ENCODE results near the gene SPINK1. TPM values are rescaled to one million over a fixed set of nuclear protein-coding genes. Genes with fewer than 3 reads are reported as not detected.
"Not testable (repeated sequence)": the region's sequence is repeated elsewhere in the genome, so short reads cannot be mapped to it uniquely, and the experiment has no call there.

Gene SPINK1
- total RNA-seq, 1 experiment from 2014 or later, result not detected

GRCh38 chr5:147854894-147855773 lies 23.7 kb upstream of the SPINK1 start:
- DNase-seq (ENCODE audit: low read depth), result no peak

GRCh38 chr5:147854331-147854730 lies 22.9 kb upstream of the SPINK1 start:
- no peak for DNase-seq (ENCODE audit: low read depth)

GRCh38 chr5:147853372-147853987 lies 22.0 kb upstream of the SPINK1 start:
- DNase-seq (ENCODE audit: low read depth), result no peak

GRCh38 chr5:147852365-147852764 lies 20.9 kb upstream of the SPINK1 start:
- DNase-seq (ENCODE audit: low read depth), result no peak

- no peak for DNase-seq (ENCODE audit: low read depth)
Observed at GRCh38 chr5:147851578-147851977, 20.1 kb upstream of the SPINK1 start.

GRCh38 chr5:147849226-147849625 lies 17.8 kb upstream of the SPINK1 start:
- DNase-seq (ENCODE audit: low read depth), result no peak

GRCh38 chr5:147845618-147846017 lies 14.1 kb upstream of the SPINK1 start:
- DNase-seq (ENCODE audit: low read depth), result no peak

GRCh38 chr5:147844846-147845245 lies 13.4 kb upstream of the SPINK1 start:
- DNase-seq (ENCODE audit: low read depth), result no peak

- no peak for DNase-seq (ENCODE audit: low read depth)
Observed at GRCh38 chr5:147842869-147843268, 11.4 kb upstream of the SPINK1 start.

GRCh38 chr5:147836439-147836838 lies 5.0 kb upstream of the SPINK1 start:
- no peak for DNase-seq (ENCODE audit: low read depth)

GRCh38 chr5:147835386-147835798 lies 3.9 kb upstream of the SPINK1 start:
- no peak for DNase-seq (ENCODE audit: low read depth)

- DNase-seq (ENCODE audit: low read depth), result no peak
Observed at GRCh38 chr5:147832541-147832940, 1.1 kb upstream of the SPINK1 start.

- no peak for DNase-seq (ENCODE audit: low read depth)
Observed at GRCh38 chr5:147830035-147830434, 1.4 kb downstream of the SPINK1 start.

- DNase-seq (ENCODE audit: low read depth), result not testable (repeated sequence)
Observed at GRCh38 chr5:147827017-147827416, 4.5 kb downstream of the SPINK1 start.

GRCh38 chr5:147826361-147826760 lies 5.1 kb downstream of the SPINK1 start:
- DNase-seq (ENCODE audit: low read depth), result no peak

GRCh38 chr5:147822686-147823491 lies 8.6 kb downstream of the SPINK1 start:
- DNase-seq (ENCODE audit: low read depth), result peak; percentile 47

- not testable (repeated sequence) for DNase-seq (ENCODE audit: low read depth)
Observed at GRCh38 chr5:147822222-147822621, 9.2 kb downstream of the SPINK1 start.

- DNase-seq (ENCODE audit: low read depth), result no peak
Observed at GRCh38 chr5:147821766-147822165, 9.7 kb downstream of the SPINK1 start.

- DNase-seq (ENCODE audit: low read depth), result no peak
Observed at GRCh38 chr5:147819261-147819770, 12.2 kb downstream of the SPINK1 start.

GRCh38 chr5:147818290-147818689 lies 13.2 kb downstream of the SPINK1 start:
- no peak for DNase-seq (ENCODE audit: low read depth)

- no peak for DNase-seq (ENCODE audit: low read depth)
Observed at GRCh38 chr5:147813696-147814095, 17.8 kb downstream of the SPINK1 start.

Data from LHCN-M2 (cell line).